Inflammatory macrophage treated with lipopolysaccharide for 4 hours (primary cell): ENCODE data around the gene CDKAL1.
A peak's percentile ranks its signal among the peaks of the same experiment; 100 is the strongest.

Experiments
- DNase-seq: peaks from one replicate; pipeline ENCODE4 v3.0.0-alpha.2; 2020

CDKAL1 gene

GRCh38 chr6:21158149-21158548 is 623.9 kb downstream of the CDKAL1 start:
- no peak for DNase-seq

- no peak for DNase-seq
Observed at GRCh38 chr6:21158873-21159272, 624.6 kb downstream of the CDKAL1 start.

- no peak for DNase-seq
Observed at GRCh38 chr6:21159465-21159864, 625.2 kb downstream of the CDKAL1 start.

GRCh38 chr6:21161707-21162106 is 627.5 kb downstream of the CDKAL1 start:
- DNase-seq = no peak

- DNase-seq = no peak
Observed at GRCh38 chr6:21163110-21163837, 629.0 kb downstream of the CDKAL1 start.

GRCh38 chr6:21163838-21164180 is 629.6 kb downstream of the CDKAL1 start:
- no peak for DNase-seq

GRCh38 chr6:21164768-21165326 is 630.6 kb downstream of the CDKAL1 start:
- DNase-seq = peak; percentile 76

- no peak for DNase-seq
Observed at GRCh38 chr6:21166754-21167153, 632.5 kb downstream of the CDKAL1 start.

- DNase-seq = no peak
Observed at GRCh38 chr6:21167790-21168189, 633.5 kb downstream of the CDKAL1 start.

GRCh38 chr6:21171801-21172200 is 637.5 kb downstream of the CDKAL1 start:
- no peak for DNase-seq

GRCh38 chr6:21173031-21173430 is 638.8 kb downstream of the CDKAL1 start:
- peak; percentile 21 for DNase-seq

- DNase-seq = no peak
Observed at GRCh38 chr6:21173678-21174077, 639.4 kb downstream of the CDKAL1 start.

GRCh38 chr6:21176197-21176596 is 641.9 kb downstream of the CDKAL1 start:
- no peak for DNase-seq

GRCh38 chr6:21180155-21180554 is 645.9 kb downstream of the CDKAL1 start:
- DNase-seq = no peak

- DNase-seq = no peak
Observed at GRCh38 chr6:21180800-21181337, 646.6 kb downstream of the CDKAL1 start.

GRCh38 chr6:21181866-21182265 is 647.6 kb downstream of the CDKAL1 start:
- no peak for DNase-seq

GRCh38 chr6:21182589-21182988 is 648.3 kb downstream of the CDKAL1 start:
- DNase-seq = no peak

GRCh38 chr6:21185861-21186478 is 651.7 kb downstream of the CDKAL1 start:
- DNase-seq = no peak

GRCh38 chr6:21186479-21187055 is 652.3 kb downstream of the CDKAL1 start:
- no peak for DNase-seq

GRCh38 chr6:21187485-21187884 is 653.2 kb downstream of the CDKAL1 start:
- DNase-seq = no peak

GRCh38 chr6:21188505-21189223 is 654.4 kb downstream of the CDKAL1 start:
- no peak for DNase-seq

GRCh38 chr6:21189759-21190158 is 655.5 kb downstream of the CDKAL1 start:
- no peak for DNase-seq

GRCh38 chr6:21190701-21191100 is 656.4 kb downstream of the CDKAL1 start:
- no peak for DNase-seq
